Gastrocnemius medialis (tissue), 4 donors: Measurements from ENCODE around the gene PRIMA1. TPM values are rescaled to one million over a fixed set of nuclear protein-coding genes. Genes with fewer than 3 reads are reported as not detected.

Source experiments
- ATAC-seq, 2 donors: fragments of 150-250 bp; one replicate each; pipeline ENCODE4 v1.9.1; 2016
- DNase-seq, 2 donors: peaks; one replicate each; pipeline ENCODE4 v3.0.0-alpha.2; 2019
- H3K27ac ChIP-seq, 4 donors: fragments of 200-600 bp; sonication (generic); 1 replicate in 1 of 4; 2 replicates in 3 of 4; pipeline ENCODE4 v1.5.1; 2016 to 2018; ENCODE audit warnings: mild to moderate bottlenecking in 2 of 4, moderate library complexity in 1 of 4
- H3K27me3 ChIP-seq, 3 donors: fragments of 200-600 bp; sonication (generic) in 2 of 3; 1 replicate in 1 of 3; 2 replicates in 2 of 3; pipeline versions ENCODE4 v1.5.1 to v1.6.0; 2016 to 2019; ENCODE audit warnings: mild to moderate bottlenecking in 1 of 3, moderate library complexity in 1 of 3
- H3K36me3 ChIP-seq, 2 donors: fragments of 200-600 bp; sonication (generic) in 1 of 2; one replicate each; pipeline ENCODE4 v1.5.1; 2017 to 2018
- H3K4me1 ChIP-seq, 2 donors: fragments of 200-600 bp; sonication (generic) in 1 of 2; one replicate each; pipeline ENCODE4 v1.5.1; 2016 to 2017; ENCODE audit warnings: mild to moderate bottlenecking in 2 of 2
- H3K4me3 ChIP-seq, 4 donors: fragments of 200-600 bp; sonication (generic) in 3 of 4; 1 replicate in 1 of 4; 2 replicates in 3 of 4; pipeline ENCODE4 v1.5.1; 2016 to 2019; ENCODE audit warnings: mild to moderate bottlenecking in 2 of 4
- H3K9me3 ChIP-seq, 3 donors: fragments of 200-600 bp; sonication (generic) in 2 of 3; 1 replicate in 1 of 3; 2 replicates in 2 of 3; pipeline ENCODE4 v1.5.1; 2016 to 2019
- CTCF ChIP-seq, 5 experiments: fragments of 450-650 bp in 3 of 5; fragments of 200-600 bp in 2 of 5; sonication (generic) in 2 of 5; IDR thresholded peaks in 4 of 5; conservative IDR thresholded peaks in 1 of 5; 1 replicate in 4 of 5; 2 replicates in 1 of 5; pipeline ENCODE4 v1.5.1; 2016 to 2019; ENCODE audit warnings: antibody characterized with exemption in 5 of 5, mild to moderate bottlenecking in 3 of 5, moderate library complexity in 3 of 5
- POLR2A ChIP-seq, 2 donors: fragments of 450-650 bp; IDR thresholded peaks; one replicate each; pipeline ENCODE4 v1.6.1; 2017; ENCODE audit warnings: antibody characterized with exemption in 2 of 2, mild to moderate bottlenecking in 2 of 2, moderate library complexity in 2 of 2
- in situ Hi-C, 4 donors: fragments of 200-750 bp; cut with MboI; loops; one replicate each; pipeline versions ENCODE4 v1.15.0 to v1.8.0; 2017; ENCODE audit warnings: low sequenced_read_pairs in 4 of 4
- intact Hi-C: fragments of 100-400 bp; cut with DNase I; formaldehyde crosslinking; loops from one replicate; pipeline ENCODE4 v1.15.1; 2023; ENCODE audit warnings: low total_unique reads
- total RNA-seq, 4 donors: library from RNA; depleted of rRNA; stranded (reverse); fragments of >200 nt; gene quantifications; one replicate each; pipeline versions ENCODE4 v1.1.0 to v1.2.3, GENCODE V29; 2016

PRIMA1 gene
- total RNA-seq, 4 donors from 2014 or later: 0.09 to 1.0 (median 0.16) TPM; not detected in 1

GRCh38 chr14:93804654-93805053 is 16.4 kb upstream of the PRIMA1 start:
- TF ChIP-seq CTCF (IDR thresholded peaks at IDR 0.05 in 4 of 5, conservative IDR thresholded peaks at IDR 0.05 in 1 of 5): no peak
- no peak for TF ChIP-seq POLR2A (IDR thresholded peaks at IDR 0.05)
- Histone ChIP-seq H3K4me1 (no peaks in the 10 kb centered on the region), H3K27ac (no peak overlapping the region), H3K4me3 (no peak overlapping the region), H3K36me3 (no peaks in the 10 kb centered on the region), H3K9me3 (no peaks in the 10 kb centered on the region), H3K27me3 (peaks cover 0 to under 1% (median 0%) of the 10 kb centered on the region in 3 donors)
- intact Hi-C loops (no loop called here), in situ Hi-C loops (no loop called here)
- no peak for DNase-seq
- no peak for ATAC-seq

GRCh38 chr14:93803408-93804318 is 15.4 kb upstream of the PRIMA1 start:
- Histone ChIP-seq H3K27ac (no peak overlapping the region), H3K36me3 (no peaks in the 10 kb centered on the region), H3K9me3 (no peaks in the 10 kb centered on the region), H3K4me3 (no peak overlapping the region), H3K4me1 (no peaks in the 10 kb centered on the region), H3K27me3 (peaks cover 0 to 4% (median 3%) of the 10 kb centered on the region in 3 donors)
- in situ Hi-C loops: no loop called here
- intact Hi-C loops: no loop called here
- TF ChIP-seq CTCF (IDR thresholded peaks at IDR 0.05 in 4 of 5, conservative IDR thresholded peaks at IDR 0.05 in 1 of 5) (no peak), POLR2A (IDR thresholded peaks at IDR 0.05) (no peak)
- no peak for ATAC-seq
- DNase-seq: no peak

- Histone ChIP-seq H3K9me3 (no peaks in the 10 kb centered on the region), H3K4me1 (no peaks in the 10 kb centered on the region), H3K36me3 (no peaks in the 10 kb centered on the region), H3K4me3 (no peak overlapping the region), H3K27me3 (peaks cover 5 to 9% (median 7%) of the 10 kb centered on the region in 3 donors), H3K27ac (no peak overlapping the region)
- ATAC-seq (no peak), DNase-seq (no peak)
- intact Hi-C loops (no loop called here), in situ Hi-C loops (no loop called here)
- no peak for TF ChIP-seq CTCF (IDR thresholded peaks at IDR 0.05 in 4 of 5, conservative IDR thresholded peaks at IDR 0.05 in 1 of 5)
- no peak for TF ChIP-seq POLR2A (IDR thresholded peaks at IDR 0.05)
Measured at GRCh38 chr14:93799989-93800921, 12.0 kb upstream of the PRIMA1 start.

- no peak overlapping the region for H3K4me3 ChIP-seq
- H3K36me3 ChIP-seq: no peaks in the 10 kb centered on the region
- DNase-seq (no peak), ATAC-seq (no peak)
- in situ Hi-C loops: no loop called here
- H3K27ac ChIP-seq: no peak overlapping the region
- TF ChIP-seq POLR2A (IDR thresholded peaks at IDR 0.05) (no peak), CTCF (IDR thresholded peaks at IDR 0.05 in 4 of 5, conservative IDR thresholded peaks at IDR 0.05 in 1 of 5) (no peak)
- H3K9me3 ChIP-seq: no peaks in the 10 kb centered on the region
- peaks cover 7 to 9% (median 7%) of the 10 kb centered on the region in 3 donors for H3K27me3 ChIP-seq
- no peaks in the 10 kb centered on the region for H3K4me1 ChIP-seq
- intact Hi-C loops: no loop called here
Measured at GRCh38 chr14:93799617-93799988, 11.3 kb upstream of the PRIMA1 start.
